ENCODE results near the gene ARHGEF19. TPM values are rescaled to one million over a fixed set of nuclear protein-coding genes. Genes with fewer than 3 reads are reported as not detected.

Gene ARHGEF19
- total RNA-seq, 4 donors from 2014 or later = 1.1 to 16.0 (median 3.3) TPM

DNA sequence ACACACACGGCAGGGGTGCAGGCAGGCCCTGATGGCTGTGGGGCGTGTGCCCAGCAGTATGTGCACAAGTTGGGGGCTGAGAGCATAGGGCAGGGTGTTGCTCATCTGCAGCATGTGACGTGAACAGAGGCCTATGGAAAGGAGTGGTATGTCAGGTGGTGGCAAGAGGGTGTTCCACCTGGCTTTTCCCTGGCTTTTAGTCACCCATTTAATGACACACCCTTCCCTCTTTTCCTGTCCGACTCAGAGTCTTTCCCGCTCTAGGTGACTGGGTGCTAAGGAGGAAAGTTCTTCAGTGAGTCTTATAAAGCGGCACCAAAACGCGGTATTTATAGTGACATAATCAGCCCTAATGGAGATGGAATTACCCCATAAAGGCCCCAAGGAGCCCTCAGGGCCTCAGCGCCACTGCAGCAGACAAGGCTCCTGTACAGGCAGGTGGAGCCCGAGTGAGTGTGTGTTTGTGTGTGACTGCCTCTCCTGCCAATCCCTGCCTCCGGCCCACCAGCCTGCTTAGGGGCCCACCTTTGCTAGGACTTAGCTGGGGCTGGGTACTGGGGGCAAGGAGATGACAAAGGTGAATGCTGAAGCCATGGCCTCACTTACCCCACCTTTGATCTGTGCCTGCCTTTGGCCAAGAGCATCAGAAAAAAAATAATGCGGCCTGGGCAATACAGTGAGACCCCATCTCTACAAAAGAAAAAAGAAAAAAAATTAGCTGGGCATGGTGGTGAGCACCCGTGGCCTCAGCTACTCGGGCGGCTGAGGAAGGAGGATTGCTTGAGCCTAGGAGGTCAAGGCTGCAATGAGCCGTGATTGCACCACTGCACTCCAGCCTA lies 53.2 kb downstream of the ARHGEF19 start:
- no peak for TF ChIP-seq CTCF (IDR thresholded peaks at IDR 0.05; ENCODE audit: low read depth)

DNA sequence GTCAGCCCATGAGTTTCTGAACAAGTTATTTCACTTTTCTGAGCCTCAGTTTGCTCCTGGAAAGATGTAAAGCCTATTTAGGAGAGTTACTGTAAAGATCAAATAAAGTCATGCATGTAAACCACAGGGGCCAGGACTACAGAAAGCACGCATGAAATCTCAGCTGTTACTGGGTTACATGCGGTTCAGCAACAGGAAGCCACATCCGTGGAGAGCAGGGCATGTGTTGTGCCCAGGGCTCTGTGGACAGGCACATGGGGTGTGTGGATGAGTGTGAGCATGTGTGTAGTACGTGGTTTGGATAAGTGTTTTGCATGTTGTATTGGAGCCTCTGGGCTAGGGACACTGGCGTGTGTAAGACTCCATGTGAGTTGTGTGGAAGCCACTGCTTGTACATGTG lies 54.4 kb downstream of the ARHGEF19 start:
- no peak for TF ChIP-seq CTCF (IDR thresholded peaks at IDR 0.05; ENCODE audit: low read depth)

- no peak for TF ChIP-seq CTCF (IDR thresholded peaks at IDR 0.05; ENCODE audit: low read depth)
These were observed 55.5 kb downstream of the ARHGEF19 start for GRCh38 chr1:16156848-16157495.

GRCh38 chr1:16155537-16156410 lies 56.7 kb downstream of the ARHGEF19 start, which contains the start of gene EPHA2:
TSS of gene EPHA2 (minus strand) at chr1:16156069. CDS start at chr1:16155932, 137 bp downstream.
- no peak for TF ChIP-seq CTCF (IDR thresholded peaks at IDR 0.05; ENCODE audit: low read depth)

GRCh38 chr1:16153999-16154673 lies 58.3 kb downstream of the ARHGEF19 start:
- no peak for TF ChIP-seq CTCF (IDR thresholded peaks at IDR 0.05; ENCODE audit: low read depth)

GRCh38 chr1:16153096-16153998 lies 59.1 kb downstream of the ARHGEF19 start:
- no peak for TF ChIP-seq CTCF (IDR thresholded peaks at IDR 0.05; ENCODE audit: low read depth)
